A549 (cell line): ENCODE measurements around the gene ITCH.

Experiments
- BHLHE40 ChIP-seq: IDR thresholded peaks from 2 replicates; pipeline ENCODE4 v1.6.1; 2012; ENCODE audit warnings: low read depth, low read length, inconsistent platforms
- CHD4 ChIP-seq: fragments of 200-600 bp; sonication (generic); IDR thresholded peaks from 2 replicates; pipeline ENCODE4 v1.6.1; 2016; ENCODE audit warnings: antibody characterized with exemption, mild to moderate bottlenecking, borderline replicate concordance
- CTCF ChIP-seq: fragments of >200 bp; sonication (Bioruptor Twin); formaldehyde crosslinking; IDR thresholded peaks from 3 replicates; pipeline ENCODE4 v1.5.1; 2016
- JUN ChIP-seq, 2 experiments: fragments of >200 bp; sonication (Bioruptor Twin); formaldehyde crosslinking; IDR thresholded peaks; 2 replicates in 1 of 2; 3 replicates in 1 of 2; pipeline ENCODE4 v1.6.1; 2016 to 2017
- KDM1A ChIP-seq: fragments of 200-600 bp; sonication (generic); IDR thresholded peaks from 2 replicates; pipeline ENCODE4 v1.6.1; 2016; ENCODE audit warnings: low read depth, mild to moderate bottlenecking
- MAX ChIP-seq: IDR thresholded peaks from 2 replicates; pipeline ENCODE4 v1.6.1; 2012
- PBX3 ChIP-seq: IDR thresholded peaks from 2 replicates; pipeline ENCODE4 v1.6.1; 2012
- PHF8 ChIP-seq: fragments of 200-600 bp; sonication (generic); IDR thresholded peaks from 2 replicates; pipeline ENCODE4 v1.6.1; 2016; ENCODE audit warnings: low read depth, mild to moderate bottlenecking, antibody characterized with exemption, moderate library complexity, borderline replicate concordance
- POLR2A ChIP-seq: IDR thresholded peaks from 2 replicates; pipeline ENCODE4 v1.6.1; 2012; ENCODE audit warnings: mild to moderate bottlenecking, low read length
- RCOR1 ChIP-seq: fragments of 150-350 bp; IDR thresholded peaks from 2 replicates; pipeline ENCODE4 v1.6.1; 2014; ENCODE audit warnings: antibody characterized with exemption, low read length, low read depth
- RNF2 ChIP-seq: fragments of 200-600 bp; sonication (generic); IDR thresholded peaks from 2 replicates; pipeline ENCODE4 v1.6.1; 2016; ENCODE audit warnings: low read depth, mild to moderate bottlenecking, antibody characterized with exemption, moderate library complexity, borderline replicate concordance

- TF ChIP-seq JUN (IDR thresholded peaks at IDR 0.05), result no peak
- no peak for TF ChIP-seq PBX3
- TF ChIP-seq CHD4, result no peak
- no peak for TF ChIP-seq KDM1A
- TF ChIP-seq RNF2, result no peak
- TF ChIP-seq RCOR1, result no peak
- TF ChIP-seq POLR2A, result no peak
- TF ChIP-seq MAX, result no peak
- no peak for TF ChIP-seq CTCF
- no peak for TF ChIP-seq PHF8
- no peak for TF ChIP-seq BHLHE40
These were observed 30.7 kb upstream of the ITCH start for GRCh38 chr20:34332262-34332920.
